Stimulated activated CD8-positive, alpha-beta memory T cell treated with anti-CD3 and anti-CD28 coated beads, Interleukin-15, amount 100 ng/mL, for 1 hour (primary cell): ENCODE data around the gene MRAP.

Source experiments
- DNase-seq: peaks from one replicate; pipeline ENCODE4 v3.0.0-alpha.2; 2020; ENCODE audit warnings: low read depth

The MRAP gene

GRCh38 chr21:32349333-32349944, 50.8 kb downstream of the MRAP start:
- no peak for DNase-seq

DNA sequence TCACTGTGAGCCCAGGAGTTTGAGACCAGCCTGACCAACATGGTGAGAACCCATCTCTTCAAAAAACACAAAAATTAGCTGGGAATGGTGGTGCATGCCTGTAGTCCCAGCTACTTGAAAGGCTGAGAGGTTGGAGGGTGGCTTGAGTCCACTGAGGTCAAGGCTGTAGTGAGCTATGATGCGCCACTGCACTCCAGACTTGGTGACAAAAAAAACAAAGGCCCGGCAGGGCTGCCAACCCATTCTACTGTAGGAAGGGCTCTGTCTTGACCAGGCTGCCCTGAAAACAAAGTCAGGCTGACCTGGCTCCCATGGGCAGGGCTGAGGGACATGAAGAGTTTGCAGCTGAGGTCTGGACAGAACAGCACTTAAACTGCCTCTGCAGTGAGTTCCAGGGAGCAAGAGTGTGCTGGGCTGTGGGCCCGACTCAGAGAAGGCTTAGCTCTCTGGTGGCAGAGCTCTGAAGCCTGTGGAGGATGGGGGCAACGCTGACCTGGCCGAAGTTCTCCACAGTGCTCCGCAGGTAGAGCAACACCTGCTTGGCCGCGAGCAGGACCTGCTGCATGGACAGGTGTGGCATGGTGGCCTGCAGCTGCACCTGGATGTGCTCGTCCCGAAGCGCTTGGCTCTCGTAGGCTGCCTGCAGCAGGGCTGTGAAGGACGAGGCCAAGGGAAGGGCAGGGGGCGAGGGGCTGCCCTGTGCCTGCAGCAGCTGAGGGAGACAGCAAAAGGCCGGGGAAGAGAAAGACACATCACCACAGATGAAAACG, 51.7 kb downstream of the MRAP start:
- no peak for DNase-seq

- no peak for DNase-seq
These were observed 52.3 kb downstream of the MRAP start for GRCh38 chr21:32350981-32351380.

DNA sequence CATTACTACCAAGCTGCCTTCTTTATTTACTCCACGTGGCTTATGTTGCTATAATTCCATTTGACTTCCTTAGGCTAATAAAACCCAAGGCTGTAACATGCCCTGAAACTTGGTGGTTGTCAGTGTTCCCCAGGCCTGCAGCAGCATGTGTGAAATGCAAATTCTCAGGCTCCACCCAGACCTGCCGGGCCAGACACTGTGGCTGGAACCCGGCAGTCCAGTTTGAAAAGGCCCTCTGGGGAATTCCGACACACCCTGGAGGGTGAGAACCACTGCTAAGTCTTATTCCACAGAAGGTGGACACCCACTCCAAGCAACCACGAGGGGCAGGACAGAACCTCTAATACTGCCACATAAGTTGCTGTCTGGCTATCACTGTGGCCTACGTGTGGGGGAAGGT, 52.8 kb downstream of the MRAP start:
- no peak for DNase-seq

DNA sequence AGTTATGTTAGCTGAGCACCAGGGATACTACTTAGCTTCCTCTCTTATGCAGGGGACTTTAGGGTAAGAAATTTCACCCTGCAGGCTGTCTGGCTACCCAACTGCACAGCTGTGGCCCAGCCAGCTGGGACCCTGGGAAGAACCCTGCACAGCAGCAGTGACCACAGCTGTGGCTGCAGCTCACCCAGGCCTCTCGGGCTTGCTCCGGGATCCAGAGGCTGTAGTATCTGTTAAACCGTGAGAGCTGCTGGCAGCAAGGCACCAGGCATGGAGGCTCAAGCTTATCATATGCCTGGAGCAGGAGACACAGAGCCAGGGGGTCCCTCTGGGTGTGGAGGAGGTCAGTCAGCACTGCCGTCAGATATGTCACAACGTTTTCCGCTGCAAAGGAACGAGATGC, 53.9 kb downstream of the MRAP start:
- DNase-seq = no peak

DNA sequence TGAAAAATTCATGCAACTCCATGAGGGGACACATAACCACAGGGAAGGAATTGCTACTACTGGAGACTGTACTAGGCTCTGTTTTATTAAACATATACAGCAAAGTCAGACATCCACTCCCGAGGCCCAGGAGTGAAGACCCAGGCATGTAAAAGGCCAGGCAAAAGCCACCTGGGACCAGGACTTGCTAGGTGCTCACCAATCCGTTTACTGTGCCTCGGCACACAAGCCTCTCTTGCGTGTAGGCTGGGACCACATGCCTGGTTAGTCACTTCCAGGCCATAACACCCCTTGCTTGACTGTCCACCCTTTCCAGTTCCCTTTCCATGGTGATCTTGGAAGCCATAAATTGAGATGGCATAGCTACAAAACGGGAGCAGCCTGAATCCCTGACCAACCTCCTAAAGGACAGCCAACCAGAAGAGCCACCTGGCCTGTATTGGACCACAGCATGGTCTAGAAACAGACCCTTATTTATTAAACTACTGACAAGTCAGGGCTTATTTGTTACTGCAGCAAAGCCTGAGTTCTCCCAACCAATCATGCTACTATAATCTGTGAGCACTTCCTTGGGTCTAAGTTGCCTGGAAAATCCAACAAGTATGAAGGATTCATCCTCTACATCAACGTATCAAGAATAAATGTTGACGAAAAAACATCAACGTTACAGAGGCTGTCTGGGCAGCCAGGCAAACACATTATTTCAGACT, 54.5 kb downstream of the MRAP start:
- no peak for DNase-seq

- DNase-seq = no peak
These were observed 58.3 kb downstream of the MRAP start for GRCh38 chr21:32356874-32357395.

DNA sequence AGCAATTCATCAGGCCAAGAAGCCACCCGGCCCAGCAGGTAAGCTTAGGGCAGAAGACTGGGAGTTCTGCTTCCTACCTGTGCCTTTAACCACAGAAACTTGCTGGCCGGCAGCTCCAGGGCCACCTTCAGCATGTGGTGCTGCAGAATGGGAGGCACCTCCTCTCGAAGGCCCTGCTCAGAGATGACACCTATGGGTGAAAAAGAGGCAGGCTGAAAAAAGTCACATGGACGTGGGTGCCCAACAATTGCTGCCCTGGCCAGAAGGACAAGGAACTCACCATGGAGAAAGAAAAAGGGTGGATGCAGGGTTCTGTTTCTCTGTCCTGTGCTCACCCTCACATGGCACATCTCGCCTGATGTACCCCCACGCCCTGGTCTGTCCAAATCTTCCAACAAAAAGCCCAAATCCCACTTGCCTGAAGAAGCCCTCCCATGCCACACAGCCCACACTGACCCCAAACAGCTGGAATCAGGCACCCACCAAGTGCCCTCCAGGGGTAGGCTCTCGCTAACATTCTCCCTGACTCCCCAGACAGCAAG, 61.1 kb downstream of the MRAP start:
- no peak for DNase-seq

DNA sequence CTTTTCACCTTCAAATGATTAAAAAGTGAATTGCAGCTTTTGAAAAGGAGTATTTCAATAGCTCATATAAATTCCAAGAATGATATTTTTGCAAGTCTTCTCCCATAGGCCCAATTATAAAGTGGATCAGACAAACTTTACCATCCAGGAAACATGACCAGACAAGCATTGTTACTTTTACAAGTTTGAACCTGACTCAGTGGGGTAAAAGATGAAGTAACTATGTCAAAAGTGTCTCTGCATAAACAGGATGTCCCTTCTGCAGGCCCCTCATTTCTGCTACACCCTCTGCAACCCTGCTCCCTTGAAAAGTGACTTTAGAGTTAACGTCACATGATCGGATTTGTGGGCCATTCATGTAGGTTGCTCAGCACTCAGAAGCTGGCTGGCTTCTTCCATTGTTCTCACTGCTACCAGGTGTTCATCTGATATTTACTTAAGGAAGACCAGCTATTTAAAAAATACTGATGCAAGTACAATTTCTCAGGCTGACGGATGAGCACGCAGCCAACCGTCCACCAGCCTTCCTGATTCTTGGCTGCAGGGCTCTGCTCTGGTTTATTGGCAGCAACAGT, 61.8 kb downstream of the MRAP start:
- DNase-seq = no peak
